B cell (primary cell): ENCODE measurements around the gene CTNNA3. TPM values are rescaled to one million over a fixed set of nuclear protein-coding genes. Genes with fewer than 3 reads are reported as not detected.

Experiments used
- ATAC-seq: fragments of 200-7000 bp; cut with Tn5 transposase; one replicate; pipeline ENCODE4 v1.10.0; 2021; ENCODE audit warnings: low read depth, mild to moderate bottlenecking, moderate number of reproducible peaks, moderate library complexity
- CTCF ChIA-PET: fragments of 350-600 bp; sonication (Branson Sonifier 250); formaldehyde crosslinking; loops from one replicate; lab custom pipeline; 2021; ENCODE audit warnings: antibody characterized with exemption, inconsistent platforms; lab: Charles Lee
- POLR2A ChIA-PET: fragments of 350-600 bp; sonication (Branson Sonifier 250); formaldehyde crosslinking; loops from one replicate; lab custom pipeline; 2021; ENCODE audit warnings: antibody characterized with exemption; lab: Charles Lee
- DNase-seq: peaks from one replicate; pipeline ENCODE4 v3.0.0; 2013
- H2AFZ ChIP-seq: 2 replicates; pipeline ENCODE4 v1.6.1; 2012; ENCODE audit warnings: mild to moderate bottlenecking, low read depth, low read length; ENCODE audit not compliant: insufficient read depth, poor library complexity, severe bottlenecking
- H3K27ac ChIP-seq, 2 donors: 1 replicate in 1 of 2; 2 replicates in 1 of 2; pipeline ENCODE4 v1.5.1; 2012 to 2013; ENCODE audit warnings: low read length in 2 of 2, mild to moderate bottlenecking in 2 of 2, moderate library complexity in 1 of 2
- H3K27me3 ChIP-seq, 4 experiments: fragments of 200-600 bp in 1 of 4; sonication (generic) in 1 of 4; replicated peaks in 1 of 4; 1 replicate in 2 of 4; 2 replicates in 2 of 4; pipeline versions ENCODE4 v1.6.1 to v1.7.0; 2013 to 2016; ENCODE audit warnings: low read length in 3 of 4, mild to moderate bottlenecking in 2 of 4, mixed read lengths in 1 of 4, moderate library complexity in 1 of 4; ENCODE audit not compliant: insufficient read depth in 4 of 4, control insufficient read depth in 3 of 4; ENCODE audit errors: control extremely low read depth in 1 of 4
- H3K36me3 ChIP-seq, 2 experiments: replicated peaks in 1 of 2; 1 replicate in 1 of 2; 2 replicates in 1 of 2; pipeline versions ENCODE4 v1.6.1 to v1.7.1; 2013; ENCODE audit warnings: low read length in 1 of 2; ENCODE audit not compliant: insufficient read depth in 2 of 2, control insufficient read depth in 1 of 2; ENCODE audit errors: control extremely low read depth in 1 of 2, extremely low read depth in 1 of 2
- H3K4me1 ChIP-seq, 2 donors: fragments of 200-600 bp in 1 of 2; sonication (generic) in 1 of 2; 1 replicate in 1 of 2; 2 replicates in 1 of 2; pipeline versions ENCODE4 v1.5.1 to v1.6.1; 2013 to 2017; ENCODE audit warnings: low read length in 2 of 2; ENCODE audit not compliant: control insufficient read depth in 2 of 2, insufficient read depth in 2 of 2
- H3K4me2 ChIP-seq: replicated peaks from 2 replicates; pipeline ENCODE3; 2012; ENCODE audit warnings: mild to moderate bottlenecking, low read depth, low read length; ENCODE audit not compliant: poor library complexity, severe bottlenecking
- H3K4me3 ChIP-seq, 5 experiments: fragments of 200-600 bp in 1 of 5; sonication (generic) in 1 of 5; 1 replicate in 3 of 5; 2 replicates in 2 of 5; pipeline versions ENCODE4 v1.5.1 to v1.7.0; 2011 to 2016; ENCODE audit warnings: low read length in 4 of 5, mild to moderate bottlenecking in 4 of 5, low read depth in 2 of 5, control low read depth in 1 of 5, moderate library complexity in 1 of 5; ENCODE audit not compliant: insufficient read depth in 1 of 5; ENCODE audit errors: control extremely low read depth in 1 of 5, extremely low read depth in 1 of 5
- H3K79me2 ChIP-seq: fragments of 200-600 bp; sonication (generic); one replicate; pipeline ENCODE4 v1.6.0; 2016; ENCODE audit warnings: low read length; ENCODE audit not compliant: control insufficient read depth, insufficient read depth
- H3K9ac ChIP-seq: fragments of 200-600 bp; sonication (generic); 2 replicates; pipeline ENCODE4 v1.6.1; 2017; ENCODE audit warnings: mild to moderate bottlenecking, low read length, moderate library complexity
- H3K9me3 ChIP-seq, 3 donors: one replicate each; pipeline versions ENCODE4 v1.6.1 to v1.7.1; 2013; ENCODE audit warnings: low read length in 2 of 3; ENCODE audit not compliant: control insufficient read depth in 2 of 3, insufficient read depth in 1 of 3; ENCODE audit errors: control extremely low read depth in 1 of 3
- H4K20me1 ChIP-seq: 2 replicates; pipeline ENCODE4 v1.6.0; 2012; ENCODE audit warnings: mild to moderate bottlenecking, low read length; ENCODE audit not compliant: insufficient read depth, control insufficient read depth, poor library complexity, severe bottlenecking
- H3K27ac Mint-ChIP-seq: one replicate; pipeline ENCODE4 v1.8.0; 2021; ENCODE audit warnings: mixed read lengths
- H3K27me3 Mint-ChIP-seq: one replicate; pipeline ENCODE4 v1.8.0; 2021; ENCODE audit warnings: mixed read lengths
- H3K4me1 Mint-ChIP-seq: one replicate; pipeline ENCODE4 v1.8.0; 2021; ENCODE audit warnings: mixed read lengths
- H3K4me3 Mint-ChIP-seq: one replicate; pipeline ENCODE4 v1.8.0; 2021; ENCODE audit warnings: mixed read lengths
- H3K9me3 Mint-ChIP-seq: one replicate; pipeline ENCODE4 v1.8.0; 2022; ENCODE audit warnings: mixed read lengths; ENCODE audit not compliant: insufficient read depth
- CTCF ChIP-seq: fragments of 200-600 bp; IDR thresholded peaks from one replicate; pipeline ENCODE4 v1.8.0; 2022; ENCODE audit warnings: antibody characterized with exemption, mild to moderate bottlenecking
- EZH2 ChIP-seq: IDR thresholded peaks from 2 replicates; pipeline ENCODE4 v1.6.1; 2012; ENCODE audit warnings: borderline replicate concordance, low read depth, mild to moderate bottlenecking, moderate library complexity, low read length; ENCODE audit not compliant: insufficient read depth, poor library complexity, severe bottlenecking
- WGBS: methylation state at CpG from one replicate; pipeline ENCODE4 v1.1.5; 2013; ENCODE audit warnings: missing lambda C conversion rate; ENCODE audit not compliant: insufficient coverage; 5-methylcytosine and 5-hydroxymethylcytosine counted together
- intact Hi-C: fragments of 100-400 bp; cut with micrococcal nuclease; formaldehyde crosslinking; loops from one replicate; pipeline ENCODE4 v1.10.0; 2022
- polyA plus RNA-seq: library from polyadenylated mRNA; depleted of rRNA; stranded (reverse); fragments of >200 nt; gene quantifications from 2 replicates; pipeline ENCODE4 v1.2.3, GENCODE V29; 2012
- total RNA-seq, 2 donors: library from RNA; stranded (reverse); fragments of 120-200 nt in 1 of 2; gene quantifications; 1 replicate in 1 of 2; 2 replicates in 1 of 2; pipeline versions ENCODE4 v1.2.3 to v1.2.4, GENCODE V29; 2013 to 2022

CTNNA3 gene
- total and polyA plus RNA-seq, 2 donors (not counting 1 experiment from before 2014, with no cell fraction given) = 0.01 TPM; not detected in 1

- no peak overlapping the region for H3K27ac ChIP-seq
- H2AFZ ChIP-seq = no peak overlapping the region
- Mint-ChIP-seq H3K4me1 (no peaks in the 10 kb centered on the region), H3K4me3 (no peak overlapping the region), H3K27me3 (no peaks in the 10 kb centered on the region), H3K9me3 (peaks cover 6% of the 10 kb centered on the region), H3K27ac (no peak overlapping the region)
- no peaks in the 10 kb centered on the region for H3K36me3 ChIP-seq
- H3K9me3 ChIP-seq = no peaks in the 10 kb centered on the region
- H4K20me1 ChIP-seq = no peaks in the 10 kb centered on the region
- H3K4me1 ChIP-seq = no peaks in the 10 kb centered on the region
- no peaks in the 10 kb centered on the region for H3K79me2 ChIP-seq
- no peak overlapping the region for H3K4me2 ChIP-seq
- TF ChIP-seq CTCF = no peak
- no peak for TF ChIP-seq EZH2
- POLR2A ChIA-PET = no interaction called here
- H3K9ac ChIP-seq = no peak overlapping the region
- H3K27me3 ChIP-seq = no peaks in the 10 kb centered on the region
- intact Hi-C loops = no loop called here
- DNase-seq (no peak), ATAC-seq (no peak)
- CTCF ChIA-PET = no interaction called here
- no CpG with 5 or more reads among the region's 2 CpGs for WGBS
- H3K4me3 ChIP-seq = no peak overlapping the region
These were observed 1194.6 kb downstream of the CTNNA3 start for GRCh38 chr10:66501356-66501755.

DNA sequence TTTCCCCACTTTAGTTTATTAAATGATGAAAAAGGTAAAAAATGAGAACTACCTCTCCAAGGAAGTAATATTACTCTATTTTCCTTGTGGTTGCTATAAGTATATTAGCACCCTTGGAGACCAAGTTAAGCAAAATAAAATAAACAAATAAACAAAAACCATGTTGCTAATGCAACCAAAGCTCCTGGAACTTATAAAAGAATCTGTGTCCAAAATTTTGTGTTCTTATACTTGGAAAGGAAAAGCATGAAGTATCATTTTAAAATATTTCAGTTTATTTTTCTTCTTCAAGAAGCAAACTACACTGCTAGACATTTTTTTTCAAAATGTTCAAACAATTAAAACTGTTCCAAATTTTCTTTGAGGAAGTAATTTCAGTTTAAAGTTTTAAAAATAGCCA lies 1212.0 kb downstream of the CTNNA3 start:
- H3K4me2 ChIP-seq = no peak overlapping the region
- H4K20me1 ChIP-seq = no peaks in the 10 kb centered on the region
- H3K27ac ChIP-seq = no peak overlapping the region
- H3K4me1 ChIP-seq = no peaks in the 10 kb centered on the region
- no peak for TF ChIP-seq CTCF
- TF ChIP-seq EZH2 = no peak
- no peak overlapping the region for H3K27ac Mint-ChIP-seq
- no peak overlapping the region for H3K4me3 Mint-ChIP-seq
- no peak for DNase-seq
- H3K9me3 ChIP-seq = no peaks in the 10 kb centered on the region
- no peaks in the 10 kb centered on the region for H3K9me3 Mint-ChIP-seq
- H3K9ac ChIP-seq = no peak overlapping the region
- ChIA-PET POLR2A (no interaction called here), CTCF (no interaction called here)
- H3K36me3 ChIP-seq = no peaks in the 10 kb centered on the region
- no peak for ATAC-seq
- H3K79me2 ChIP-seq = no peaks in the 10 kb centered on the region
- H2AFZ ChIP-seq = no peak overlapping the region
- no peaks in the 10 kb centered on the region for H3K4me1 Mint-ChIP-seq
- no peaks in the 10 kb centered on the region for H3K27me3 ChIP-seq
- intact Hi-C loops = no loop called here
- no peak overlapping the region for H3K4me3 ChIP-seq
- no peaks in the 10 kb centered on the region for H3K27me3 Mint-ChIP-seq
